ENCODE measurements around the gene ENTR1. TPM values are rescaled to one million over a fixed set of nuclear protein-coding genes. Genes with fewer than 3 reads are reported as not detected.

ENTR1 gene
- total and polyA plus RNA-seq, 2 donors (not counting 1 experiment from before 2014, with no cell fraction given): 77.7 to 86.3 TPM

GRCh38 chr9:136358016-136358415, 52.4 kb downstream of the ENTR1 start:
- ChIA-PET POLR2A (no interaction called here), CTCF (no interaction called here)
- H2AFZ ChIP-seq (ENCODE audit: insufficient read depth, low read depth, low read length, poor library complexity, severe bottlenecking): no peak overlapping the region
- no peak overlapping the region for H3K4me3 ChIP-seq (ENCODE audit: control extremely low read depth in 1 of 5, extremely low read depth in 1 of 5, insufficient read depth in 1 of 5, low read depth in 2 of 5, low read length in 4 of 5)
- WGBS (ENCODE audit: insufficient coverage): 94% methylated on average over 29 of the region's 29 CpGs
- no peak overlapping the region for H3K27ac ChIP-seq (ENCODE audit: low read length in 2 of 2)
- TF ChIP-seq CTCF (IDR thresholded peaks at IDR 0.05) (no peak), EZH2 (IDR thresholded peaks at IDR 0.05; ENCODE audit: borderline replicate concordance, insufficient read depth, low read depth, low read length, poor library complexity, severe bottlenecking) (no peak)
- Mint-ChIP-seq H3K4me3 (no peak overlapping the region), H3K27me3 (no peaks in the 10 kb centered on the region), H3K27ac (no peak overlapping the region), H3K9me3 (ENCODE audit: insufficient read depth) (no peaks in the 10 kb centered on the region), H3K4me1 (peaks cover 4% of the 10 kb centered on the region)
- no peaks in the 10 kb centered on the region for H3K27me3 ChIP-seq (replicated peaks in 1 of 4; ENCODE audit: control extremely low read depth in 1 of 4, control insufficient read depth in 3 of 4, insufficient read depth in 4 of 4, low read length in 3 of 4)
- no peaks in the 10 kb centered on the region for H3K79me2 ChIP-seq (ENCODE audit: control insufficient read depth, insufficient read depth, low read length)
- H3K4me1 ChIP-seq (ENCODE audit: control insufficient read depth in 2 of 2, insufficient read depth in 2 of 2, low read length in 2 of 2): peaks cover 0 to 2% of the 10 kb centered on the region in 2 donors
- no peak for ATAC-seq (ENCODE audit: low read depth)
- H3K9ac ChIP-seq (ENCODE audit: low read length): no peak overlapping the region
- no peaks in the 10 kb centered on the region for H3K9me3 ChIP-seq (ENCODE audit: control extremely low read depth in 1 of 3, control insufficient read depth in 2 of 3, insufficient read depth in 1 of 3, low read length in 2 of 3)
- no peak overlapping the region for H3K4me2 ChIP-seq (replicated peaks; ENCODE audit: low read depth, low read length, poor library complexity, severe bottlenecking)
- peaks cover 19% of the 10 kb centered on the region for H4K20me1 ChIP-seq (ENCODE audit: control insufficient read depth, insufficient read depth, low read length, poor library complexity, severe bottlenecking)
- no peak for DNase-seq
- intact Hi-C loops (cut with micrococcal nuclease): no loop called here
- peaks cover 0 to 13% of the 10 kb centered on the region in 2 experiments for H3K36me3 ChIP-seq (replicated peaks in 1 of 2; ENCODE audit: control extremely low read depth in 1 of 2, control insufficient read depth in 1 of 2, extremely low read depth in 1 of 2, insufficient read depth in 2 of 2, low read length in 1 of 2)

GRCh38 chr9:136357202-136357725, 53.1 kb downstream of the ENTR1 start:
- Histone ChIP-seq H3K4me3 (ENCODE audit: control extremely low read depth in 1 of 5, extremely low read depth in 1 of 5, insufficient read depth in 1 of 5, low read depth in 2 of 5, low read length in 4 of 5) (no peak overlapping the region), H3K27me3 (replicated peaks in 1 of 4; ENCODE audit: control extremely low read depth in 1 of 4, control insufficient read depth in 3 of 4, insufficient read depth in 4 of 4, low read length in 3 of 4) (no peaks in the 10 kb centered on the region), H3K9me3 (ENCODE audit: control extremely low read depth in 1 of 3, control insufficient read depth in 2 of 3, insufficient read depth in 1 of 3, low read length in 2 of 3) (no peaks in the 10 kb centered on the region), H3K36me3 (replicated peaks in 1 of 2; ENCODE audit: control extremely low read depth in 1 of 2, control insufficient read depth in 1 of 2, extremely low read depth in 1 of 2, insufficient read depth in 2 of 2, low read length in 1 of 2) (peaks cover 0 to 13% of the 10 kb centered on the region in 2 experiments), H3K4me1 (ENCODE audit: control insufficient read depth in 2 of 2, insufficient read depth in 2 of 2, low read length in 2 of 2) (no peaks in the 10 kb centered on the region), H3K4me2 (replicated peaks; ENCODE audit: low read depth, low read length, poor library complexity, severe bottlenecking) (no peak overlapping the region), H4K20me1 (ENCODE audit: control insufficient read depth, insufficient read depth, low read length, poor library complexity, severe bottlenecking) (peaks cover 12% of the 10 kb centered on the region), H3K27ac (ENCODE audit: low read length in 2 of 2) (no peak overlapping the region), H3K79me2 (ENCODE audit: control insufficient read depth, insufficient read depth, low read length) (no peaks in the 10 kb centered on the region), H3K9ac (ENCODE audit: low read length) (no peak overlapping the region), H2AFZ (ENCODE audit: insufficient read depth, low read depth, low read length, poor library complexity, severe bottlenecking) (no peak overlapping the region)
- POLR2A ChIA-PET: no interaction called here
- intact Hi-C loops (cut with micrococcal nuclease): no loop called here
- Mint-ChIP-seq H3K27ac (no peak overlapping the region), H3K4me3 (no peak overlapping the region), H3K9me3 (ENCODE audit: insufficient read depth) (no peaks in the 10 kb centered on the region), H3K4me1 (no peaks in the 10 kb centered on the region), H3K27me3 (no peaks in the 10 kb centered on the region)
- WGBS (ENCODE audit: insufficient coverage): 82% methylated on average over 22 of the region's 22 CpGs
- TF ChIP-seq CTCF (IDR thresholded peaks at IDR 0.05) (no peak), EZH2 (IDR thresholded peaks at IDR 0.05; ENCODE audit: borderline replicate concordance, insufficient read depth, low read depth, low read length, poor library complexity, severe bottlenecking) (no peak)
- DNase-seq: no peak
- CTCF ChIA-PET: no interaction called here
- no peak for ATAC-seq (ENCODE audit: low read depth)

Measured in B cell (primary cell).